Renal cortical epithelial cell (primary cell): Measurements from ENCODE around the gene MIA. TPM values are rescaled to one million over a fixed set of nuclear protein-coding genes. Genes with fewer than 3 reads are reported as not detected.
"Not testable (repeated sequence)": the region's sequence is repeated elsewhere in the genome, so short reads cannot be mapped to it uniquely, and the experiment has no call there.

Experiments
- DNase-seq: peaks from one replicate; pipeline ENCODE4 v3.0.0-alpha.2; 2011; ENCODE audit warnings: low read depth
- total RNA-seq: library from RNA; depleted of rRNA; stranded (reverse); fragments of >200 nt; gene quantifications from 2 replicates; pipeline ENCODE4 v1.2.3, GENCODE V29; 2014

MIA gene
- total RNA-seq, 1 donor from 2014 or later = not detected

GRCh38 chr19:40750874-40751537, 24.3 kb upstream of the MIA start, which contains the start of gene SNRPA:
TSS of gene SNRPA (plus strand) at chr19:40751203. CDS start at chr19:40751409, 206 bp downstream.
- peak; percentile 94 for DNase-seq

DNA sequence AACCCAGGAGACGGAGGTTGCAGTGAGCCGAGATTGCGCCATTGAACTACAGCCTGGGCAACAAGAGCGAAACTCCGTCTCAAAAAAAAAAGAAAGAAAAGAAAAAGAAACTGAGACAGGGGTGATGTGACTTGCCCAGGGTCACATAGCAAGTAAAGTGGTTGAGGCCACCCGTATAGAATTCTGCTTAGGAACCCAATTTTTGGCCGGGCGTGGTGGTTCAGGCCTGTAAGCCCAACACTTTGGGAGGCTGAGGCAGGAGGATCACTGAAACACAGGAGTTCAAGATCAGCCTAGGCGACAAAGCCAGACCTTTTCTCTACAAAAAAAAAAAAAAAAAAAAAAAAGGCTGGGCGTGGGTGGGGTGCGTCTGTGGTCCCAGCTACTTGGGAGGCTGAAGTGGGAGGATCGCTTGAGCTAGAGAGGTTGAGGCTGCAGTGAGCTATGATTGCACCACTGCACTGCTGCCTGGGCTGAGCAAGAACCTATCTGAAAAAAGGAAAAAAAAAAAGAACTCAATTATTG, 23.0 kb upstream of the MIA start:
- no peak for DNase-seq

DNA sequence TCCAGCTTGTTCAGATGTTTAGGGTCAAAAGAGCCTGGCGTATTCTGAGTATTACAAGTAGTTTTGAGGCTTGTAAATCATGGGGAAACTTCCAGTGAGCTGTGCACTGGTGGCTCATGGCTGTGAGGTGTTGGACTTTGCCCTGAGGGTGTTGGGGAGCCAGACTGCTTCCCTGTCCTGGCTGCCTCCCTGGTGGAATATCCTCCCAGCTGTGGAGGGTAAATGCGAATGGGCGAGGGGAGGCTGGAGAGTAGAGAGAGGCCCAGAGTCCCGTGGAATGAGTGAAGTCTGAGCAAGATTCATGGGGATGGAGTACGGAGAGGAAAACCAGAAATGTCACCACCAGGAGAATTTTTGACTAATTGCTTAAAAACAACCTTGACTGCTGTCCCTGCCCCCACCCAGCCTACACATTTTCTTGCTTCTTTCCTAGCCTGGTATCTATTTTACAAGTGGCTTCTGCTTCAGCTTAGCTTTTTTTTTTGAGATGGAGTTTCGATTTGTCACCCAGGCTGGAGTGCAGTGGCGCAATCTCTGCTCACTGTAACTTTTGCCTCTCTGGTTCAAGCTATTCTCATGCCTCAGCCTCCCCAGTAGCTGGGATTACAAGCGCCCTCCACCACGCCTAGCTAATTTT, 20.6 kb upstream of the MIA start:
- peak; percentile 44 for DNase-seq

- DNase-seq = no peak
Observed at GRCh38 chr19:40755248-40755624, 20.1 kb upstream of the MIA start.

GRCh38 chr19:40755791-40756190, 19.5 kb upstream of the MIA start:
- DNase-seq = no peak

DNA sequence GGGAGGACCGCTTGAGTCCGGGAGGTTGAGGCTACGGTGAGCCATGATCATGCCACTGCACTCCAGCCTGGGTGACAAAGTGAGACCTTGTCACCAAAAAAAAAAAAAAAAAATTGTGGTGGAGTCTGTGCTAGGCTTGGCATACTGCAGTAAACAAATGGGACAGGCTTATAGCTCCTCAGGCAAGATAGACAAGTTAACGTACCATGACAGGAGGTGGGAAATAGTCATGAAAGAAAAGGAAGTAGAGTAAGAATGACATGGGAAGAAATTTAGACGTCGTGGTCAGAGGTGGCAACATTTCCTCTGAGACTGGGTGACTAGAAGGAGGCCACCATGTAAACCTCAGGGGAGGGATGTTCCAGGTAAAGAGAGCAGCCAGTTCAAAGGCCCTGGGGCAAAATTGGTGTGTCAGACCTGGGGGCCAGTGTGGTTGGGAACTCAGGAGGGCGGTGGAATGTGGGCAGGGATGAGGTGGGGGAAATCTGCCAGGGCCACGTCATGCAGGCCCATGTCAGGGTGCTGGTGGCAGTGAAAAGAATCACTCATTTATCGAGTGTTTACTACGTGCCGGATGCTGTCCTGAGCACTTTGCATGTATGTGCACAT, 18.7 kb upstream of the MIA start:
- no peak for DNase-seq

- DNase-seq = no peak
Observed at GRCh38 chr19:40758491-40758890, 16.8 kb upstream of the MIA start.

DNA sequence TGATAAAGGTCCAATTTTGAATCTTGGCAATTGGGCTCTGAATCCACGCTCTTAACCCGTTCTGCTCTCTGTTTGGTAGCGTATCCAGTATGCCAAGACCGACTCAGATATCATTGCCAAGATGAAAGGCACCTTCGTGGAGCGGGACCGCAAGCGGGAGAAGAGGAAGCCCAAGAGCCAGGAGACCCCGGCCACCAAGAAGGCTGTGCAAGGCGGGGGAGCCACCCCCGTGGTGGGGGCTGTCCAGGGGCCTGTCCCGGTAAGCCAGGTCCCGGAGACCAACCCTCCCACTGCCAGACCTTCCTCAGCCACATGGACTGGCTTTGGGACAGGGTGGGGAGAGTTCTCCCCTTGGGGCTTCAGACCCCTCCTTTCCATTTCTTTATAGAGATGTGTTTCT, 16.0 kb upstream of the MIA start:
- no peak for DNase-seq

DNA sequence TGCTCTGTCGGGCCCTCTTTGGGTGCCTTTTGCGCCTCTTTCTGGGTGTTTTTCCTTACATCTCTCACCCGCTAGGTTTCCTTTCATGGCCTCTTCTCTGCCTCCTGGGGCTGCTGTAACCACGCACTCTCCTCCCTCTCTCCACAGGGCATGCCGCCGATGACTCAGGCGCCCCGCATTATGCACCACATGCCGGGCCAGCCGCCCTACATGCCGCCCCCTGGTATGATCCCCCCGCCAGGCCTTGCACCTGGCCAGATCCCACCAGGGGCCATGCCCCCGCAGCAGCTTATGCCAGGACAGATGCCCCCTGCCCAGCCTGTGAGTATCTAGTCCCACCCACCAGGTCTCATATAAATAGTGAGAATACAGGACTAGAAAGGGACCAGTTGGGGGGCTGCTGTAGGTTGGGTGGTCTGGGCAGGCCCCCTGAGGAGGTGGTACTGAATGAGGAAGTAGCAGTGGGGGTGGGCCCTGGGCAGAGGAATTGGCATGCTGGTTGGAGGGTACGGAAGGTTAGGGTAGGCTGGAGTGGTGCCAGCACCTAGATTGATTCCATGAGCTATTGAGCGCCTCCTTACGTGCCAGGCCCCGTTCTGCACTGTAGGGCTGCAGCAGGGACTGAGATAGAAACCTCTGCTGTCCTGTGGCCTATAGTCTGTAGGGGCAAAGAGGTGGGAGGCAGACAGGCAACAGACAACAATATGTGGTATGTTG, 12.4 kb upstream of the MIA start:
- no peak for DNase-seq

GRCh38 chr19:40763526-40763925, 11.8 kb upstream of the MIA start:
- no peak for DNase-seq

DNA sequence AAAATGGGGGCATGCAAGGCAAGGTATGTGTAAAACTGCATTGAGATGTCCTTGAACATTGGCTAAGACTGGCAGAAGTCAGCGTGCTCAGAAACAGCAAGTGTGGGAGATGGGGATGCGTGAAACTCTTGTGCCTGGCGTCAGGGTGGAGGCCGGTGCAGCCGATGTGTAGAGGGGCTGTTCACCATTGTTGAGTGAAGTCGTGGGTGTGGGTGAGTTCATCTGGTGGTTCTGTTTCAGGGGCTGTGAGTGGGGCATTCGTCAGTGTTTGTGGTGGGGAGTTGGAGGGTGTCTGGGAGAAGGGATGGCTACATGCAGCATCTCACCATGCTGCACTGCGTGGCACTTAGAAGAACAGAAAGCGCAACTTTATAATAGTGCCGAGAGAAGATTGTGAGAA, 11.4 kb upstream of the MIA start:
- no peak for DNase-seq

GRCh38 chr19:40766385-40766784, 8.9 kb upstream of the MIA start:
- not testable (repeated sequence) for DNase-seq

- no peak for DNase-seq
Observed at GRCh38 chr19:40768869-40769268, 6.5 kb upstream of the MIA start.

DNA sequence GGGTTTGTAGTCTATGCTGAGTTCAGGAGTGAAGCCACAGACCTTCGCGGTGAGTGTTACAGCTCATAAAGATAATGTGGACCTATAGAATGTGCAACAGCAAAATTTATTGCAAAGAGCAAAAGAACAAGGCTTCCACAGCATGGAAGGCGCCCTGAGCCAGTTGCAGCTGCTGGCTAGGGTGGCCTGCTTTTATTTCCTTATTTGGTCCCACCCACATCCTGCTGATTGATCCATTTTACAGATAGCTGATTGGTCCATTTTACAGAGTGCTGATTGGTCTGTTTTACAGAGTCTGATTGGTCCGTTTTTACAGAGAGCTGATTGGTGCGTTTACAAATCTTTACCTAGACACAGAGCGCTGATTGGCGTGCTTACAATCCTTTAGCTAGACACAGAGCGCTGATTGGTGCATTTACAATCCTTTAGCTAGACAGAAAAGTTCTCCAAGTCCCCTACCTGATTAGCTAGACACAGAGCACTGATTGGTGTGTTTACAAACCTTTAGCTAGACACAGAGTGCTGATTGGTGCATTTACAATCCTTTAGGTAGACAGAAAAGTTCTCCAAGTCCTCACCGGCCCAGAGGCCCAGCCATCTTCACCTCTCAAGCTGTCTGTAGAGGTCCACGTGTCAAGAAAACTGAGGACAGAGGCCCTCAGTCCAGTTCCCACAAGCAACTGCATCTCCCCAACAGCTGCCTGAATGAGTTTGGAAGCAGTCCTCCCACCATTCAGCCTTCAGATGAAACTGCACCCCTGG, 4.0 kb upstream of the MIA start:
- DNase-seq = not testable (repeated sequence)

DNA sequence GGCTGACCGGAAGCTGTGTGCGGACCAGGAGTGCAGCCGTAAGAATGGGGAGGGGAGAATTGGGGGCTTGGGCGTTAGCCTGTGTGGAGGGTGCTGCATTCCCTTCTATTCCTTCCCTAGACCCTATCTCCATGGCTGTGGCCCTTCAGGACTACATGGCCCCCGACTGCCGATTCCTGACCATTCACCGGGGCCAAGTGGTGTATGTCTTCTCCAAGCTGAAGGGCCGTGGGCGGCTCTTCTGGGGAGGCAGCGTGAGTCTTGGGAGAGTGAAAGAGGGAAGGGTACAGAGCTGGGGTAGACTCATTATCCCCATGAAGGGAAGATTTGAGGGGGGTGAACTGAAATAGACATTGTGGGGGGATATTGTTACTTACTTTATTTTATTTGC, 306 bp downstream of the MIA start:
- no peak for DNase-seq

- DNase-seq = no peak
Observed at GRCh38 chr19:40776364-40776763, 1.0 kb downstream of the MIA start.

GRCh38 chr19:40776932-40777644, 1.8 kb downstream of the MIA start:
- peak; percentile 93 for DNase-seq

DNA sequence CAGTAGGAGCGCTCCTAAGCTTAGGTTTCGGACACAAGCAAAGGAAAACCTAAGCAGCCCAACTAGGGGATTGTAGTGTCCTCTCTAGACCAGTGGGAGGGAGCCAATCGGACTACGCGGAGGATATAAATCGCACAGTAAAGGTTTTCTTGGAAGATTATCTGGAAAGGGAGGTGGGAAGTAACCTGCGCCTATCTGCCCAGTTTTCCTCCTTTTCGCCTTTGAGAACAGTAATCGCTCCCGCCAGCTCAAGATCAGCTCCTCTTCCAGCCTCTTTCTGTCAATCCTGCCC, 2.3 kb downstream of the MIA start:
- DNase-seq = no peak

- DNase-seq = peak; percentile 99
Observed at GRCh38 chr19:40777937-40778705, 2.8 kb downstream of the MIA start, which contains the start of gene RAB4B. TSS of gene RAB4B (plus strand) at chr19:40778247. CDS start at chr19:40778376, 129 bp downstream.

- peak; percentile 72 for DNase-seq
Observed at GRCh38 chr19:40778706-40779284, 3.5 kb downstream of the MIA start.
